A204.1 (cell line): ENCODE data around the gene RXFP1.

Source experiments
- FAIRE-seq: peaks from 2 replicates; lab custom pipeline; 2012; peaks lifted over from hg19 to GRCh38; lab: Jason Lieb, UNC

Gene RXFP1

DNA sequence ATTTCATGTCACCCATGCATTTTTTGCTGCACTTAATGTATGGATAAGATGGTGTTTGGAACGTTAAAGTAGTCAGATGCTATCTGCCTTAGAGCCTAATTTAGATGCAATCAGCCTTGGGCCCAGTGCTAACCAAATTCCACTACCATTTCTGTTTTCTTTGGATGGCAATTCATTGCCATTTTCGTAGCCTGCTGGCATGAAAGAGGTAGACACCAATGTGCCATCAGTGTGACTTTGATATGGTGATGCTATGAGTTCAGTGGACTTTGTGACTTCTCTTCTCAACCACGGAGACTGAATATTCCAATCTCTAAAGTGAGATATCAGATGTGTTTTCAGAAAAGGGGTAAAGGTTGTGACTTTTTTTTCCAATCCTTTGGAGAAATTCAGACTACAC is 152.0 kb downstream of the RXFP1 start:
- FAIRE-seq, result no peak

- FAIRE-seq, result no peak
Observed at GRCh38 chr4:158676076-158676475, 154.4 kb downstream of the RXFP1 start.

GRCh38 chr4:158678767-158679166 is 157.1 kb downstream of the RXFP1 start:
- FAIRE-seq, result no peak

- FAIRE-seq, result no peak
Observed at GRCh38 chr4:158681629-158682028, 159.9 kb downstream of the RXFP1 start.

DNA sequence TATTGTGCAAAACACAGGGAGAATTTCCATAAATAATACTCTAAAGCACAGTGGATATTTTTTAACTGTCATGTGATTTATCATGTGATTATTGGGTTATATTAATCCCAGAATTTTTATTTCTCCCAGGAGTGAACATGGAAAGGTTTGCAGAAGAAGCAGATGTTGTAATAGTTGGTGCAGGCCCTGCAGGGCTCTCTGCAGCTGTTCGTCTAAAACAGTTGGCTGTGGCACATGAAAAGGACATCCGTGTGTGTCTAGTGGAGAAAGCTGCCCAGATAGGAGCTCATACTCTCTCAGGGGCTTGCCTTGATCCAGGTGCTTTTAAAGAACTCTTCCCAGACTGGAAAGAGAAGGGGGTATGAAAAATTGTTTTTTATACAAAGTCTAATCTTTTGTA is 160.4 kb downstream of the RXFP1 start:
- no peak for FAIRE-seq

DNA sequence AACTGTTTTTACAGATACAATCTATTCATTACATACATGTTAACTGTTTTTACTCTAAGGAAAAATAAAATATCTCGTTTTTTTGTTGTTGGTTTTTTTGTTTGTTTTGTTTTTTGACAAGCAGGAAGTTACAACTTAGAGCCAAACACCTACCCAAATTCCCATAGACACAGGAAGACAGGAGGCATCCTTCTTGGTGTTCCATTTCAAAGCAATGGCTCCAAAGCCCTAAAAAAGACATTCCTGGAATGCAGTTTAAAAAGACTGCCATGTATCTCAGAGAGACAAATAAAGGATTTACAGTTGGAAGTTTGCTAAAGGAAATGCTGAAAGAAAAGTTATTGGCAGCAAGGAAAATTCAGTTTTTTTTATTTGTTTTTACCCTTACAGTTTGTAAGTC is 167.1 kb downstream of the RXFP1 start:
- FAIRE-seq, result no peak
